K562 (cell line): ENCODE results near the gene CDKN1B. TPM values are rescaled to one million over a fixed set of nuclear protein-coding genes. Genes with fewer than 3 reads are reported as not detected.

Experiments
- ARID3A ChIP-seq: IDR thresholded peaks from 2 replicates; pipeline ENCODE4 v1.6.1; 2012; ENCODE audit warnings: low read depth, low read length, improper control_type of control experiment, borderline replicate concordance
- CREB3L1 ChIP-seq: fragments of 450-650 bp; IDR thresholded peaks from 2 replicates; pipeline ENCODE4 v1.6.1; 2014; ENCODE audit warnings: low read depth, mild to moderate bottlenecking, moderate library complexity, borderline replicate concordance
- FIP1L1 ChIP-seq: fragments of 200-400 bp; formaldehyde crosslinking; IDR thresholded peaks from 2 replicates; pipeline ENCODE4 v1.6.1; 2018; ENCODE audit warnings: mild to moderate bottlenecking, low read depth, low read length; ENCODE audit not compliant: poor library complexity, severe bottlenecking
- GATAD2A ChIP-seq: fragments of 450-650 bp; IDR thresholded peaks from 2 replicates; pipeline ENCODE4 v1.6.1; 2017
- GTF2B ChIP-seq: IDR thresholded peaks from 2 replicates; pipeline ENCODE4 v1.6.1; 2011; ENCODE audit not compliant: insufficient read length; ENCODE audit errors: extremely low read depth
- NFE2L1 ChIP-seq: fragments of 450-650 bp; IDR thresholded peaks from 2 replicates; pipeline ENCODE4 v1.6.1; 2016; ENCODE audit warnings: missing genetic modification characterization, low read depth, mild to moderate bottlenecking, missing compliant biosample characterization, moderate library complexity, borderline replicate concordance
- PHF8 ChIP-seq: fragments of 200-600 bp; sonication (generic); IDR thresholded peaks from 2 replicates; pipeline ENCODE4 v1.6.1; 2012; ENCODE audit warnings: mixed run types, mild to moderate bottlenecking, inconsistent platforms, low read length, moderate library complexity, borderline replicate concordance
- RERE ChIP-seq: sonication (generic); formaldehyde crosslinking; IDR thresholded peaks from 2 replicates; pipeline ENCODE4 v1.8.0; 2023; ENCODE audit warnings: missing genetic modification reagents, mild to moderate bottlenecking, borderline replicate concordance
- SLC30A9 ChIP-seq: fragments of 250-450 bp; sonication (Bioruptor Pico); IDR thresholded peaks from 2 replicates; pipeline ENCODE4 v1.8.0; 2022; ENCODE audit warnings: mild to moderate bottlenecking, moderate library complexity
- ZBTB17 ChIP-seq: fragments of 450-650 bp; formaldehyde crosslinking; IDR thresholded peaks from 2 replicates; pipeline ENCODE4 v1.4.0; 2020; ENCODE audit warnings: mild to moderate bottlenecking
- ZNF282 ChIP-seq: sonication (generic); formaldehyde crosslinking; IDR thresholded peaks from 2 replicates; pipeline ENCODE4 v1.8.1; 2023; ENCODE audit warnings: missing genetic modification reagents
- ZNF395 ChIP-seq: fragments of 200-800 bp; sonication (Bioruptor generic); IDR thresholded peaks from 2 replicates; pipeline ENCODE4 v1.6.1; 2017; ENCODE audit warnings: missing genetic modification characterization, missing compliant biosample characterization
- polyA plus RNA-seq, 8 experiments: library from polyadenylated mRNA; depleted of rRNA in 4 of 8; stranded (reverse) in 5 of 8; unstranded in 3 of 8; fragments of >200 nt; fragmentation: Nextera tagmentation in 2 of 8; fragmentation: Illumina TruSeq in 1 of 8; extraction: Ambion mirVana in 2 of 8; extraction: Trizol in 1 of 8; gene quantifications; 2 replicates each; pipeline versions ENCODE4 v1.2.1 to v1.2.3, GENCODE V29; 2011 to 2014; ENCODE audit warnings: inconsistent platforms in 1 of 8, missing spikeins in 1 of 8
- total RNA-seq, 7 experiments: library from RNA; depleted of rRNA in 6 of 7; stranded (reverse); fragments of >200 nt in 6 of 7; fragmentation: Illumina TruSeq in 2 of 7; extraction: Trizol in 2 of 7; gene quantifications; 2 replicates each; pipeline versions ENCODE4 v1.2.1 to v1.2.3, GENCODE V29; 2011 to 2021; ENCODE audit warnings: low replicate concordance in 1 of 7

The CDKN1B gene
- total and polyA plus RNA-seq, 9 of the 15 experiments (the other 6 are each of a cell fraction or from before 2014, with no cell fraction given) = 2.6 to 35.2 (median 15.5) TPM

- TF ChIP-seq RERE (CRISPR knock-in tag) (no peak), SLC30A9 (CRISPR knock-in tag) (no peak), ZNF395 (0 out of 2 replicates have a peak, but pooled peaks have one; percentile 13), GTF2B (no peak), GATAD2A (no peak), ARID3A (no peak), CREB3L1 (no peak), PHF8 (no peak; the same call in 1 of the 2 replicates), NFE2L1 (tag) (no peak), ZNF282 (no peak), ZBTB17 (CRISPR knock-in tag) (0 out of 2 replicates have a peak, but pooled peaks have one; percentile 33), FIP1L1 (no peak)
These were observed 1.6 kb upstream of the CDKN1B start (continued) for GRCh38 chr12:12715459-12716150.
